Esophagus mucosa (tissue), 1 donor: Measurements from ENCODE around the gene TRPC4AP. TPM values are rescaled to one million over a fixed set of nuclear protein-coding genes. Genes with fewer than 3 reads are reported as not detected.
"Not testable (repeated sequence)": the region's sequence is repeated elsewhere in the genome, so short reads cannot be mapped to it uniquely, and the experiment has no call there.

Source experiments
- ATAC-seq: fragments of 200-7000 bp; cut with Tn5 transposase; one replicate; pipeline ENCODE4 v1.9.1; 2020
- total RNA-seq: library from RNA; stranded (reverse); gene quantifications from one replicate; pipeline ENCODE4 v1.2.4, GENCODE V29; 2023
- donor health status: DM: yes; HTN: yes; CAD: no.

Gene TRPC4AP, protein sequence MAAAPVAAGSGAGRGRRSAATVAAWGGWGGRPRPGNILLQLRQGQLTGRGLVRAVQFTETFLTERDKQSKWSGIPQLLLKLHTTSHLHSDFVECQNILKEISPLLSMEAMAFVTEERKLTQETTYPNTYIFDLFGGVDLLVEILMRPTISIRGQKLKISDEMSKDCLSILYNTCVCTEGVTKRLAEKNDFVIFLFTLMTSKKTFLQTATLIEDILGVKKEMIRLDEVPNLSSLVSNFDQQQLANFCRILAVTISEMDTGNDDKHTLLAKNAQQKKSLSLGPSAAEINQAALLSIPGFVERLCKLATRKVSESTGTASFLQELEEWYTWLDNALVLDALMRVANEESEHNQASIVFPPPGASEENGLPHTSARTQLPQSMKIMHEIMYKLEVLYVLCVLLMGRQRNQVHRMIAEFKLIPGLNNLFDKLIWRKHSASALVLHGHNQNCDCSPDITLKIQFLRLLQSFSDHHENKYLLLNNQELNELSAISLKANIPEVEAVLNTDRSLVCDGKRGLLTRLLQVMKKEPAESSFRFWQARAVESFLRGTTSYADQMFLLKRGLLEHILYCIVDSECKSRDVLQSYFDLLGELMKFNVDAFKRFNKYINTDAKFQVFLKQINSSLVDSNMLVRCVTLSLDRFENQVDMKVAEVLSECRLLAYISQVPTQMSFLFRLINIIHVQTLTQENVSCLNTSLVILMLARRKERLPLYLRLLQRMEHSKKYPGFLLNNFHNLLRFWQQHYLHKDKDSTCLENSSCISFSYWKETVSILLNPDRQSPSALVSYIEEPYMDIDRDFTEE
- 29.8 TPM for total RNA-seq

DNA sequence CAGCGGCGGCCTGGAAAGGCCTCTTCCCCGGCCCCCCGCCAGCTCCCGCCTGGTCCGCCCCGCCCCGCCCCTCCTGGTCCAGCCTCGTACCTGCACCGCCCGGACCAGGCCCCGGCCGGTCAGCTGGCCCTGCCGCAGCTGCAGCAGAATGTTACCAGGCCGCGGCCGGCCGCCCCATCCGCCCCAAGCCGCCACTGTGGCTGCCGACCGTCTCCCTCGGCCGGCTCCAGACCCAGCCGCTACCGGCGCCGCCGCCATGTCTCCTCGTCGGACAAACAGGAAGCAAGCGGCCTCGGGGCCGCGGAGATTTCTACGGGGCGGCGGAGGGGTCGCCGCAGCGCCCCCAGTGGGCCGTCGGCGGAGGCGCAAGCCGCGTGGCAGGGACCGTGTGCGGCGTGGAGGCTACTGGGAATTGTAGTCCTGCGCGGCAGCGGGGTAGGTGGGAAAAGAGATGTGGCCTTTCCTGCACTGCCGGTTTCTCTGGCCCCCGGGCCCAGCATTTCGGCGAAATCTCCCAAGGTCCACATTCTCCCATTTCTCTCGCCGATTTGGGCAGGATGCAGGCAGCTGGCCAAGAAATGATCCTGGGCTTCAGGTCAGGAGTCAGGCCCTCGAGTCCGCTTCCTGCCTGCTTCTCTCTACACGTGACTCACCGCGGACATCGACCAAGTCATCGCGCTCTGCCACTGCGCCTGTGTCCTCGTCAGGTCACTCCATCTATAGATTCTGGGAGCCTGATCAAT is at the start of gene TRPC4AP:
TSS of gene TRPC4AP (minus strand) at position 284 of the 743 bp plus-strand sequence. CDS start at position 258, 26 bp downstream.
- ATAC-seq: peak; percentile 96

DNA sequence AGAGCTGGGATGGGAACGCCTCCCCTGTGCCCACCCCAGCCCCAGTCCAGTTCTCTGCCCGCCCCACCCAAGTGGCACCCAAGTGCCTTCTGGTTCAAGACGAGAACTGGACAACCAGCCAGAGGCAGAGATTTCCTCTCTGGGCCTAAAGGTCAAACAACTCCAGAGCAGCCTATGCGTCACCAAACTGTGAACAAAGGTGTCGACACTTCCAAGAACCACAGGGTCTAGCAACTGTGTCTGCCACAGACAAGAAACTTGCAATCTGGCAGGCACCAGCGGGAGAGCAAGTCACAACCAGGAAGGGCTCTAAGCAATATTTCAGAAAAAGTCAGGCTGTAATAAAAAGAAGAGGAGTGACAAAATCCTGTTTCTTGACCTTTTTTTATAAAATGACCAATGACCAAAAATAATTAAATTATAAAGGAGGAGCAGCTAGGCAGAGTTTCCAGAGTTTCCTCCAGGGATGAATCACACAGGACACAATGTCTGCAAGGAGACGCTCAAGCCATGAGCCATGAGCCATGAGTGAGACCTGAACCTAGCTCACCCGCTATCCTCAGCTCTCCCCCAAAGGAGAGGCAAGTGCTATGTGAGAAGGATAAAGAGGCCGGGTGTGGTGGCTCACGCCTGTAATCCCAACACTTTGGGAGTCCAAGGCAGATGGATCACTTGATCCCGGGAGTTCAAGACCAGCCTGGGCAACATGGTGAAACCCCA is 43.4 kb upstream of the TRPC4AP start:
- ATAC-seq: peak; percentile 16

DNA sequence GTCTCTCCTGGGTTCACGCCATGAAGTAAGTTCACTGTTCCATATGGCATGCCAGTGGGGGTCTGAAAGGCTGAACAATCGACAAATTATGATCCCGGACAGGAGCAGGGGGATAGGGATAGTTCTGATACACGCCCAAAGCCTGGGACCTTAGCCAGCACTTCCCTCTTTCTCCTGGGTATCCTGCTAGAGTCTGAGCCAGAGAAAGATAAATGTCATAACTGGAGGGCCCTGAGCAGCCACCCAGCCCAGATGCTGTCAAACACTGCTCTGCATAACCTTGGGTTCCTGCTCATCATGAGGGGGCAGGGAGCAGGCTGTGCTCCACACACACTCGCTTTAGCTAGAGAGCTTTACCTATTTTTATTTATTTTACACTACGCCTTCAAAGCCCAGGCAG is 42.3 kb upstream of the TRPC4AP start:
- ATAC-seq: no peak

DNA sequence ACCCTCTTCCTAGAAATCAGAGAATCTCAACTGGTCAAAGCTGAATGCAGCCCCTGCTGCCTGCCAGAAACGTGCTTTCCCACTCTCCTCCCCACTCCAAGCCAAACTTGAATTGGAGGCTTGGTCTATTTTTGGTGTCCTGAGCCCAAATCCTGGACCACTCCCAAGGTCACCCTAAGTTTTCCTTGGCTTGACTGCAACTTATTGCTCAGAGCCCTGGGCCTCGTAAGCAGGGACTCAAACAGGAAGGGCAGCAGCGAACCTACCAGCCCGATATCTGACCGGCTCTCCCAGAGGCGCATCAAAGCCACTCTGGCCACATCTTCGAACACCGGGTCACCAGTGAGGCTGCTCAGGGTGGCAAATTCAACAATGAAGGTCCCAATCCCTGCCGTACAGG is 41.9 kb upstream of the TRPC4AP start:
- no peak for ATAC-seq

DNA sequence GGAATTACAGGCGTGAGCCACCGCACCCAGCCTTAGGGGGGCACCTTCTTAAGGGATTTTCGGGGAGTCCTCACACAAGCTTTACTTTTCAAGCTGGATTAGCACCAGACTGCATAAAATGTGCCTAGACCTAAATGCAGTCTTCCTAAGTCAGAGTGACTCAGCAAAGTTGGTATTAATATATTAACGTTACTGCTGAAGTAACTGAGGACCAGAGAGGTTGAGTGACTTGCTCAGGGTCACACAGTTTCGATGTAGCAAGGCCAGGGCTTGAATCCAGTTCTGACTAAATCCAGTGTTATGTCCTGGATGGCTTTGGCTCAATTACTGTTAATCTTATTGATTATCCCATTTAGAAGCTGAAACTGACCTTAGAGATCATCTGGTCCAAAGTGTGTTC is 41.1 kb upstream of the TRPC4AP start:
- no peak for ATAC-seq

DNA sequence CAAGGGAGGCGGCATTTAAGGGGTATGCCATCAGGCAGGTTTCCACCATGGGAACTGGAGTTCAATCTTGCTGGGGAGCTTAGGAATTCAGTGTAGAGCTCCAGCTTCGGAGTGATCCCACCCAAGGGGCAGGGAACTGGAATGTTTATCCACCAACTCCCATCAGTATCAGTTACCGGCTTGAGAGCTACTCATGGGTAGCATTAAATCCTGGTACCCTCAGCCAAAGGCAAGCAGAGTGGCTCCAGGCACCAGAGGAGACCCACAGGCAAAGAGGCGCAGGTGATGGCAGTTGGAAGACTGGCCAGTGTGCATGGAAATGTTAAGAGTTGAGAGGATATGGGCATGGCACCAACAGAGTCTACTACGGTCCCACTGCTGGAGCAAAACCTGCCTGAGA is 40.4 kb upstream of the TRPC4AP start:
- no peak for ATAC-seq

DNA sequence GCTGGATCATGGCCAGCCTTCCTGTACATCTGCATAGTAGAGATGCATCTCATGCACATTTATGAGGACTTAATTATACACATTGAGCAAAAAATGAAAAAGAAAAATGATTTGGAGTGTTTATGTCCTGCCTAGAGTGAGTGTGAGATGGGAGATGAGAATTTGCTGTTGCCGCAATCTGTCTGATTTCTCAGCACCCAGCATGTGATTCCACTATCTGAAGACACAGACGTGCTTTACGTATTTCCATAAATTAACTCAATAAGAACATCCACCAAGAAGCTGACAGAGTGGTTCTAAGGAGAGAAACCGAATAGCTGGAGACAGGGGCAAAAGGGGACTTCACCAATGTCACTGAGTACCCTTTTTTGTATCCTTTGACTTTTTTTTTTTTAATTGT is 39.3 kb upstream of the TRPC4AP start:
- no peak for ATAC-seq

DNA sequence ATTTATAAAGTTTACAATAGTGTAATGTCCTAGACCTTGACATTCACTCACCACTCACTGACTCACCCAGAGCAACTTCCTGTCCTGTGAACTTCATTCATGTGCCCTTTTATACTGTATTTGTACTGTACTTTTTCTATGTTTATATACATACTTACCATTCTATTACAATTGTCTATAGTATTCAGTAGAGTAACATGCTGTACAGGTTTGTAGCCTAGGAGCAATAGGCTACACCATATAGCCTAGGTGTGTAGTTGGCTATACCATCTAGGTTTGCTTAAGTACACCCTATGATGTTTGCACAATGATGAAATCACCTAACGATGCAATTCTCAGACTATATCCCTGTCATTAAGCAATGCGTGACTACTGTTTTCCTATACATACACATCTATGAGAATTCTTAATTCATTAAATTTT is 37.1 kb upstream of the TRPC4AP start:
- peak; percentile 84 for ATAC-seq

DNA sequence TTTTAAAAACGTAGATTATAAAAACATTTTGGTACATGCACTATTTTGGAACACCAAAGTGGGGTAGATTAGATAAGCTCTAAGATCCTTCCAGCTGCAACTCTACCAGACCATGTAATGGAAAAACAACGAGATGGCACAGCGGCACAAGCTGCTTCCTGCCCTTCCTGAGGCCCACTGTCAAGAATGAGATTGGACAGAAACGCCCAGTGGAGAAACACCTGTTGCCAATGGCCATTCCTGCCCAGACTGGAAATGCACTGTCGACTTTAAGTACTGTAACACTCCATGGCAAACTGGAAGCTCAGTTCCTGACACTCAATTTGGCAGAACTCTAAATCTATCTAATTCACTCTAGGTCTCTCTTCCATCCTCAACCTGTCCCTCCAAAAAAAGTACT is 33.1 kb upstream of the TRPC4AP start:
- ATAC-seq: no peak

DNA sequence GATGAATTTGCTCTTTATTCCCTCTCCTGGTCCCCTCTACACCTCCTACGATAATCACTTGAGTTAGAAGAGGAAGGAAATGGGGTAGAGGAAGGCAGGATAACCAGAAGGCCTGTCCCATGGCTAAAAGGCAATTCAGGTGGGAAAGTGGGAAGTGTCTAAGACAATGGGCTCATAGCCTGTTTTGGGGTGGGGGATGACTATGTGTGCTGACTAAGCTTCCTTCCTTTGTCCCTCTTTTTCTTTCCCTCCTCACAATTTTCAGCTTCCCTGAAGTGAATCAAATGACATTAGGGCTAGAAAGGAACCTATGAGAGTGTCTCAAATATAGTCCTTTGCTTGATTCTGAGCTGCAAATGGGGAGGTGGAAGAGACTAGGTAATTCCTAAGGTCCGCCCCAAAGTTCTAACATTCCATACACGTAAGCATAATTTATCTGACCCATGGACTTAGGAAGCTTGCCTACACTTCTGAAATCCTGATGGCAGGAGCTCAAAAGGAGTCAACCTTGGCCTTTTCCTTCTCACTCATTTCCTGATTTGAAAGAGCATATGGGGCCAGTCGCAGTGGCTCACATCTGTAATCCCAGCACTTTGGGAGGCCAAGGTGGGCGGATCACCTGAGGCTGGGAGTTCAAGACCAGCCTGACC is 30.3 kb upstream of the TRPC4AP start:
- no peak for ATAC-seq

DNA sequence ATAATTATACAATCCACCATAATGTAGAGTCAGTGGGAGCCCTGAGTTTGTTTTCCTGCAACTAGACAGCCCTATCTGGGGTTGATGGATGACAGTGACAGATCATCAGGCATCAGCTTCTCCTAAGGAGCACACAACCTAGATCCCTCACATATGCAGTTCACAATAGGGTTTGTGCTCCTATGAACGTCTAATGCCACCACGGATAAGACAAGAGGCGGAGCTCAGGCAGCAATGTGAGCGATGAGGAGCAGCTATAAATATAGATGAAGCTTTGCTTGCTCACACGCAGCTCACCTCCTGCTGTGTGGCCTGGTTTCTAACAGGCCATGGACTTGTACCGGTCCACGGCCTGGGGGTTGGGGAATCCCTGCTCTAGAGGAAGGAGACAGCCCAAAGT is 28.6 kb upstream of the TRPC4AP start:
- ATAC-seq: no peak

DNA sequence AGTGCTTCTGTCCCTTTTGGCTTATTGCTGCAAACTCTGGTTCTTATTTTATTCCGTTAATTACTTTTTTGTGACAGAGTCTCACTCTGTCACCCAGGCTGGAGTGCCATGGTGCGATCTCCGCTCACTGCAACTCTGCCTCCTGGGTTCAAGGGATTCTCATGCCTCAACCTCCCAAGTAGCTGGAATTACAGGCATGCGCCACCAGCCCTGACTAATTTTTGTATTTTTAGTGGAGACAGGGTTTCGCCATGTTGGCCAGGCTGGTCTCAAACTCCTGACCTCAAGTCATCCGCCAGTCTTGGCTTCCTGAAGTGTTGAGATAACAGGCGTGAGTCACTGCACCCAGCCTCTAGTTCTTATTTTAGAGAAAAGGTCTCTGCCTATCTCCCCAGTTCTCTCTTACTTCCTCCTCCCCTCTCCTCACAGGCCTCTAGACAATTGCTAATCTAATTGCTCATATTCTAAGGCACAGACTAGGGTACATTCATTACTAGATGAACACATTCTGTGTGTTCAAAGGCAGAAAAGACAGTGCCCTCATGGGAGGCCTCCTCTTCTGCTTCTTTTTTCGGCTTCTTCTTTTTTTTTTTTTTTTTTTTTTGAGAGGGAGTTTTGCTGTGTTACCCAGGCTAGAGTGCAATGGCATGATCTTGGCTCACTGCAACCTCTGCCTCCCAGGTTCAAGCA is 27.6 kb upstream of the TRPC4AP start:
- no peak for ATAC-seq

DNA sequence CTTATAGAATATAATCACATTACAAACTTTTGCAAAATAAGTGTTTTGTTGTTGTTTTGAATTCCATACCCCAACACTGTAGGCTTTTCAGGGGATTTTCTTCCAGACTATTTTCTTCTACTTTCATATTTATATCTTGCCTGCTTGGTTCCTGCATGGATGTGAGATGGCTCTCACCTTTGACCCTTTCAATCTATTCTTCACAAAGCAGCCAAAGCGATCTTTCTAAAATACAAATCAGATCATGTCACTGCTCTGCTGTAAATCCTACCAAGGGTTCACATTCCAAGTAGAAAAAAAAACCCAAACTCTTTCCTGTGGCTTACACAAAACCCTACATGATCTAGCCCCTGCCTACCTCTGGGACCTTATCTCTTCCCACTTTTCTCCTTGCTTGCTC is 25.0 kb upstream of the TRPC4AP start:
- ATAC-seq: no peak

DNA sequence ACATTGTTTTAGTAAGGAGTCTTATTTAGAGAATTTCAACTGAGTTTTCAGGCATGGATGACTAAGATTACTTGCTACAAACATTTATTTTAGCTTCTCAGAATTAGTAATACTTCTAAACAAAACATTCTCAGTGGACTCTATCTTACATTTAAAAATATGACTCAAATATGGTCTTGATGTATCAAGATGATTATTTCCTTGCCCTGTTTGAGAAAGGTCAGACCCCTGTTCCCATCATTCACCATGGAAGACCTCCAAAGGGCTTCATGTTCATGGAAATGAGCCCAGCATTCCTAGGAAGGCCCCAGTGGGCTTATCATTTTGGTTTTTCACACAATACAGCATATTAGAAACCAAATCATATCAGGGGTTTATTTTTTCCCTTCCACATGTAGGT is 24.6 kb upstream of the TRPC4AP start:
- no peak for ATAC-seq

DNA sequence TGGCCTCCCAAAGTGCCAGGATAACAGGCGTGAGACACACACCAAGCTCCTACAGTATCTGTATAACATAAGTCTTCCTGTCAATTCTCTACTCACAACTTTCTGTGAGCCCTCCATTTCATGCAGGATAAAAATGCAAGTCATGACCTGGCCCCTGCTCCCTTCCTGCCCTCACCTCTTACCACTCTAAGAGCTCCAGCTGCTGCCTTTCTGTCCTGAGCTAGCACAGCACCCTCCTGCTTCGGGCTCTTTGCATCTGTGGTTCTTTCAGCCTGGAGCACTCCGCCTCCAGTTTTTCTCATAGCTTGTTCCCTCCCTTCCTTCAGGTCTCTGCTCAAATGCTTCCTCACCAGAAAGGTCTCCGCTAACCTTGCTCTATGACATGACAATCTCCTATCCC is 23.7 kb upstream of the TRPC4AP start:
- ATAC-seq: no peak

DNA sequence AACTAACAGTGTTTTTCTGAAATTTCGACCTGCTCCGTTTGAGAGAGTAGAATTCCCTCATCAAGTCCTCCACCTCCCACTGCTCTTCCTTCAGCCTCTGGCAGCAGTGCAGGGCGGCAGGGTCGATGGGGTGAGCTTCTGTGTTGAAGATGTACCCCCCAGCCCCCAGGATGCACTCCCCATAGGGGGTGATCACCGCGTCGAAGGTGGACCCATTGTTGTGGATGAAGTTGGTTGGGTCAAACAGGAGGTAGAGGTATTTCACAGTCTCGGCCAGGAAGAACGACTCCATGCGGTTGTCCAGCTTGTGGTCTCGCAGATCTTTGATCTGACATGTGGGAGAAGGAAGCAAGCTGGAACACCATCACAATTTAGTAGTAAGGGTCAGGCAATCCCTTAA is 23.0 kb upstream of the TRPC4AP start:
- ATAC-seq: peak; percentile 17

DNA sequence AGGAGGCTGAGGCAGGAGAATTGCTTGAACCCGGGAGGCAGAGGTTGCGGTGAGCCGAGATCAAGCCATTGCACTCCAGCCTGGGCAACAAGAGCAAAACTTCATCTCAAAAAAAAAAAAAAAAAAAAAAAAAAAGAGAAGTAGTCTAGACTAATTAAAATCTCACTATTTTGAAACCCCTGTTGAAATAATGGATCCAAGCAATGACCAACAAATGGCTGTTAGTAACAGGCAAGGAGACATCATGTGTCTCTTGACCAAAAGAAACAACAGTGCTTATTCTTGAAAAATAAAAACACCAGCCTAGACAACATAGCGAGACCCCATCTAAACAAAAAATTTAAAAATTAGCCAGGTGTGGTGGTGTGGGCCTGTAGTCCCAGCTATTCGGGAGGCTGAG is 19.7 kb upstream of the TRPC4AP start:
- ATAC-seq: not testable (repeated sequence)

DNA sequence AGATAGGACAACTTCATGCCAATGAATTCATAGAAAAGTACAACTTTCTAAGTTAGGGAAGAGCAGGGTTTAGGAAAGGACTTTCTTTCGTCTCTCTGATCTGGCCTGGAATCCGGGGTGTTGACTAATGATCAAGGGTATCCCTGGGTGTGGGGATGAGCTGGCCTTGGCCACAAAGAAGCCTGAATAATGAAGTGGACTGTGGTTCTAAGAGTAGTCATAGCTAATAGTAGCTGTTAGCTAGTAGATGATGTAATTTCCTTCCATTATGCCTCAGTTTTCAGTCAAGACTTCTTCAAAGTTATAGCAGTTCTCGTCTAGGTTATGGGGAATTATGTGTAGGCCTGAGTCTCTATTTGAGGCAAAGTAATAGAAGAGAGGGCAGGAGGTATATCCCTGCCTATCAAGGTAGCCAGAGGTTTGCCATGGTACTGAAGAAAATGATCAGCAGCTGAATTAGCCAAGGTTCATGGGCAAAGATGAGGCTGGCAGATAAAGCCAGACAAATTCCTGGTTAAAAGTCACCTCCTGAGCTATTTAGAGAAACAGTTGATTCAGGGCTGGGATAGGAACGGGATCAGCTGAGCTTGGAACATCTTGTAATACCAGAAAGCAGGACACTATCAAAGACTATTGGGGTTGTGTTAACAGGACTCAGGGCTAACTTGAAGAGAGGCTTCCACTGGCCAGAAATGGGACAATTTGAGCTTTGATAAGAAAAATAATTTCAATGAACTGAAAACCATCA is 18.7 kb upstream of the TRPC4AP start:
- ATAC-seq: peak; percentile 50

DNA sequence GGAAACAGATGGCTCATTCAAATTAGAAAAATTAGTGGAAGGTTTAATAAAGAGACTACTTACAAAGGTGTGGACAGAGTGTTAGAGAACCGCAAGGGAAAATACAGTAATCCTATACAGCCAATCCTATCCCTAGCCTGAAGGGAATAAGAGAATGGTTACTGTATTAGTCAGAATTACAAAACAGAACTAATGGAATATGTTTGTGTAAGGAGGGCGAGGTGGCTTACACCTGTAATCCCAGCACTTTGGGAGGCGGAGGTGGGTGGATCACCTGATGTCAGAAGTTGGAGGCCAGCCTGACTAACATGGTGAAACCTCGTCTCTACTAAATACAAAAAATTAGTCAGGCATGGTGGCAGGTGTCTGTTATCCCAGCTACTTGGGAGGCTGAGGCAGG is 16.3 kb upstream of the TRPC4AP start:
- ATAC-seq: peak; percentile 99

DNA sequence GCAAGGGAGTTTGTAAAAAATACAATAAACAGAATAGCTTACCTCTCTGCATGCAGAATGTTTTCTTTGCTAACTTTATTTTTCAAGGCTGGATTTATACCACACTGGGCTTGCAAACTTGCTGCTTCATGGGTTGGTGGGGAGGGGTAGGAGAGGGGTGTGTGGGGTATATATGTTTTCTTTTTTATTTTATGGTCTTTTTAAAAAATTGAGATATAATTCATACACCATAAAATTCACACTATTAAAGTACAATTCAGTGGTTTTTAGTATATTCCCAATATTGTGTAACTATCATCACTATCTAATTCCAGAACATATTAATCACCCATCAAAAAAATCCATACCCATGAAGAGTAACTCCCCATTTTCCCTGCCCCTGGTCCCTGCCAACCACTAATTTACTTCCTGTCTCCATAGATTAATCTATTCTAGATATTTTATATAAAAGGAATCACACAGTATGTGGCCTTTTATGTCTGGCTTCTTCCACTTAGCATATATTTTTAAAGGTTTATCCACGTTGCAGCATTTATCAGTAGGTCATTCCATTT is 14.3 kb upstream of the TRPC4AP start:
- no peak for ATAC-seq
